ENCODE measurements around the gene FTO. TPM values are rescaled to one million over a fixed set of nuclear protein-coding genes. Genes with fewer than 3 reads are reported as not detected.

FTO gene
- total RNA-seq, 4 donors from 2014 or later = 63.2 to 151 (median 105) TPM

GRCh38 chr16:53866520-53866919 lies 162.6 kb downstream of the FTO start:
- DNase-seq = no peak
- Histone ChIP-seq H3K4me3 (no peak overlapping the region), H3K27me3 (no peaks in the 10 kb centered on the region), H3K4me1 (no peaks in the 10 kb centered on the region), H3K27ac (no peak overlapping the region), H3K9me3 (peaks cover 0 to 3% of the 10 kb centered on the region in 2 donors), H3K36me3 (no peaks in the 10 kb centered on the region)
- intact Hi-C loops (cut with DNase I; ENCODE audit: low total_unique reads) = no loop called here
- no peak for TF ChIP-seq POLR2A (IDR thresholded peaks at IDR 0.05)
- TF ChIP-seq, protein P1, sequence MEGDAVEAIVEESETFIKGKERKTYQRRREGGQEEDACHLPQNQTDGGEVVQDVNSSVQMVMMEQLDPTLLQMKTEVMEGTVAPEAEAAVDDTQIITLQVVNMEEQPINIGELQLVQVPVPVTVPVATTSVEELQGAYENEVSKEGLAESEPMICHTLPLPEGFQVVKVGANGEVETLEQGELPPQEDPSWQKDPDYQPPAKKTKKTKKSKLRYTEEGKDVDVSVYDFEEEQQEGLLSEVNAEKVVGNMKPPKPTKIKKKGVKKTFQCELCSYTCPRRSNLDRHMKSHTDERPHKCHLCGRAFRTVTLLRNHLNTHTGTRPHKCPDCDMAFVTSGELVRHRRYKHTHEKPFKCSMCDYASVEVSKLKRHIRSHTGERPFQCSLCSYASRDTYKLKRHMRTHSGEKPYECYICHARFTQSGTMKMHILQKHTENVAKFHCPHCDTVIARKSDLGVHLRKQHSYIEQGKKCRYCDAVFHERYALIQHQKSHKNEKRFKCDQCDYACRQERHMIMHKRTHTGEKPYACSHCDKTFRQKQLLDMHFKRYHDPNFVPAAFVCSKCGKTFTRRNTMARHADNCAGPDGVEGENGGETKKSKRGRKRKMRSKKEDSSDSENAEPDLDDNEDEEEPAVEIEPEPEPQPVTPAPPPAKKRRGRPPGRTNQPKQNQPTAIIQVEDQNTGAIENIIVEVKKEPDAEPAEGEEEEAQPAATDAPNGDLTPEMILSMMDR (IDR thresholded peaks at IDR 0.05) = no peak

- H3K9me3 ChIP-seq = peaks cover 0 to 4% of the 10 kb centered on the region in 2 donors
- intact Hi-C loops (cut with DNase I; ENCODE audit: low total_unique reads) = no loop called here
- no peaks in the 10 kb centered on the region for H3K27me3 ChIP-seq
- TF ChIP-seq POLR2A (IDR thresholded peaks at IDR 0.05) = no peak
- TF ChIP-seq, protein P1 (IDR thresholded peaks at IDR 0.05) = no peak
- DNase-seq = no peak
- H3K36me3 ChIP-seq = no peaks in the 10 kb centered on the region
- no peak overlapping the region for H3K4me3 ChIP-seq
- H3K4me1 ChIP-seq = no peaks in the 10 kb centered on the region
- no peak overlapping the region for H3K27ac ChIP-seq
Measured at GRCh38 chr16:53870831-53871230, 166.9 kb downstream of the FTO start.

DNA sequence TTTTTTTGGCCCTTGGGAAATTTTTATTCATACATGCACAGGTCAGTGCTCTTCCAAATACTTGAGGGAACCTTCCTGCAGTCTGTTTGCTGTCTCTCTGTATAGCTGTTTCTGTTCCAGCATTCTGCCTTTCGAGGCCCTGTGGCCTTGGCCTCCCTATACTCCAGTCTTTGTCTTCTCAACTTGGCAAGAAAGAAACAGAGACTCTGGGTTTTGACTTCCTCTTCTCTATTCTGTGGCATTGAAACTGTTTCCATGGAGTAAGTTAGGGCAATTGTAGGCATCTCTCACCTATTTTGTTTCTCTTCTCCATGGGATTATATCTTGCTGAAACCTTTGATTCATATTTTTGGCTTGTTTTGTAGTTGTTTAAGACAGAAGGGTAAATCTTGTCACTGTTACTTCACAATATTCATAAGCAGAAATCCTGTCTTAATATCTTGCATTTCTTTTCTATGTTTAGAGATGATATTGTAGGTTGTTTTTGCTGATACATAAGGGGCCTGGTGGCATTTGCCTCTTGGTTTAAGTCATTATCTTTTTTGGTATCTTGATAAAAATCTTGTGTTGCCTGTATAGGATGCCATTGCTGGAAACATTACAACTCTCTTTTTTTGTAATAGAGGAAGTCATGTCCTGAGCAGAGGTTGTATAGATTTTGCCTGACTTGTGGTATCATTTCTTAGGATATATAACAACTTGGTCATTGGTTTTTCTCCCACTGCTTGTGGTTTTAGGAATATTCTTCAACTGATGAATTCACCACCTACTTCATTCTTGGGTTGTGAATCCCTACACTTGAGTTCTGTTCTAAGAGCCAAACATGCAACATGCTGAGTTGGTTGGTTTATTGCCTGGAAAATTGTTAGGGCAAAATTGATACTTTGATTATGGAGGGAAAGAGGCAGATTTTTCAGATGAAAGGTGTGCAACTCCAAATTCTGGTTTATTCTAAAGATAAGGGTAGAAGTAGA lies 168.6 kb downstream of the FTO start:
- no peaks in the 10 kb centered on the region for H3K4me1 ChIP-seq
- H3K27me3 ChIP-seq = no peaks in the 10 kb centered on the region
- H3K9me3 ChIP-seq = peaks cover 0 to 4% of the 10 kb centered on the region in 2 donors
- H3K4me3 ChIP-seq = no peak overlapping the region
- DNase-seq = no peak
- no peak overlapping the region for H3K27ac ChIP-seq
- TF ChIP-seq, protein P1 (IDR thresholded peaks at IDR 0.05) = no peak
- no peak for TF ChIP-seq POLR2A (IDR thresholded peaks at IDR 0.05)
- no peaks in the 10 kb centered on the region for H3K36me3 ChIP-seq
- intact Hi-C loops (cut with DNase I; ENCODE audit: low total_unique reads) = no loop called here

DNA sequence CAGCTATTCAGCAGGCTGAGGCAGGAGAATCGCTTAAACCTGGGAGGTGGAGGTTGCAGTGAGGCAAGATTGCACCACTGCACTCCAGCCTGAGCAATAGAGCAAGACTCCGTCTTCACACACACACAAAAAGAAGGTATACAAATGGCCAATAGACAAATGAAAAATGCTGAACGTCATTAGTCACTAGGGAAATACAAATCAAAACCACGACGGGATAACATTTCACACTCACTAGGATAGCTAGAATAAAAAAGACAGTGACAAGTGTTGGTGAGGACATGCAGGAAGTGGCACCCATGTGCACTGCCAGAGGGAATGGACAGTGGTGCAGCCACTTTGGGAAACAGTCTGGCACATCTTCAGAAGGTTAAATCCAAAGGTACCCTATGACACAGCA lies 172.9 kb downstream of the FTO start:
- intact Hi-C loops (cut with DNase I; ENCODE audit: low total_unique reads) = no loop called here
- Histone ChIP-seq H3K36me3 (no peaks in the 10 kb centered on the region), H3K27ac (no peak overlapping the region), H3K27me3 (no peaks in the 10 kb centered on the region), H3K4me3 (no peak overlapping the region), H3K4me1 (no peaks in the 10 kb centered on the region), H3K9me3 (no peaks in the 10 kb centered on the region)
- no peak for DNase-seq
- TF ChIP-seq, protein P1 (IDR thresholded peaks at IDR 0.05) = no peak
- TF ChIP-seq POLR2A (IDR thresholded peaks at IDR 0.05) = no peak

- no peak overlapping the region for H3K27ac ChIP-seq
- intact Hi-C loops (cut with DNase I; ENCODE audit: low total_unique reads) = no loop called here
- no peaks in the 10 kb centered on the region for H3K4me1 ChIP-seq
- no peak overlapping the region for H3K4me3 ChIP-seq
- no peak for DNase-seq
- TF ChIP-seq, protein P1 (IDR thresholded peaks at IDR 0.05) = no peak
- TF ChIP-seq POLR2A (IDR thresholded peaks at IDR 0.05) = no peak
- H3K36me3 ChIP-seq = no peaks in the 10 kb centered on the region
- no peaks in the 10 kb centered on the region for H3K9me3 ChIP-seq
- no peaks in the 10 kb centered on the region for H3K27me3 ChIP-seq
Measured at GRCh38 chr16:53878216-53878615, 174.3 kb downstream of the FTO start.

Data from uterus (tissue), 4 donors.